ENCODE data around the gene ZBTB34. TPM values are rescaled to one million over a fixed set of nuclear protein-coding genes. Genes with fewer than 3 reads are reported as not detected.

Gene ZBTB34
- polyA plus RNA-seq, 1 donor from 2014 or later, result 19.5 TPM

DNA sequence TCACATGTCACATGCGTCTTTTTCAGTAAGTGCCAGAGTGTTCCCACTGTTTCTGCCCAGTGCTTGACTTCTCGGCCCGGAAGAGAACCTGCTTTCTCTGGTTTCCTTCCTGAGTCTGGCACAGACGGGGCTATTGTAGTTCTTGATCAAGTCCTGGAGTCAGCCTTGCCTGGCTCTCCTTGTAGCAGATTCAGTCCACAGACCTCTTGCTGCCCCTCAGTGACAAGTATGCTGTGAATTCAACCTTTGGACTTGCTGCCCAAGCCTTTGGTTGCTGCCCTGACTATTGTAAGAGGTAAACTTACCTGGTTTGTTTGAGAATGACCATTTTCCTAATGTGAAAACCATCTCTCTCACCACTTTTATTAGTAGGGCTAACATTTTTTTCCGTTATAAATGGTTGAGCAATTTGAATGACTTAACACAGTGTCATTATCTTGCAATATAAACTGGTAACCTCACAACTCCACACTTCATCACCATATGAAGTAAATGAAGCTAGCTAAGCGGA is 24.7 kb downstream of the ZBTB34 start:
- Histone ChIP-seq H3K4me3 (ENCODE audit: low read length) (no peak overlapping the region), H3K9me2 (ENCODE audit: insufficient read depth, low read length) (no peaks in the 10 kb centered on the region), H3K79me2 (replicated peaks; ENCODE audit: insufficient read depth, low read length) (no peaks in the 10 kb centered on the region), H3K9ac (ENCODE audit: low read length) (no peak overlapping the region), H2AFZ (ENCODE audit: low read depth, low read length) (no peak overlapping the region), H4K20me1 (ENCODE audit: insufficient read depth) (no peaks in the 10 kb centered on the region), H3K4me2 (ENCODE audit: low read length) (no peak overlapping the region), H3K27ac (ENCODE audit: low read length) (no peak overlapping the region), H3K9me3 (ENCODE audit: low read length) (no peaks in the 10 kb centered on the region), H3K27me3 (ENCODE audit: insufficient read depth, low read depth, low read length) (no peaks in the 10 kb centered on the region), H3F3A (ENCODE audit: insufficient read depth, low read length, poor library complexity, severe bottlenecking) (no peaks in the 10 kb centered on the region), H3K36me3 (ENCODE audit: insufficient read depth, low read length) (no peaks in the 10 kb centered on the region)
- no peak for TF ChIP-seq MXI1 (conservative IDR thresholded peaks at IDR 0.05; ENCODE audit: poor library complexity, severe bottlenecking)
- TF ChIP-seq RAD21 (conservative IDR thresholded peaks at IDR 0.05), result no peak
- no peak for TF ChIP-seq SMC3 (conservative IDR thresholded peaks at IDR 0.05; ENCODE audit: poor library complexity)
- TF ChIP-seq EZH2 (IDR thresholded peaks at IDR 0.05; ENCODE audit: borderline replicate concordance, insufficient read depth, low read length, poor library complexity, severe bottlenecking), result no peak
- TF ChIP-seq, protein P1, sequence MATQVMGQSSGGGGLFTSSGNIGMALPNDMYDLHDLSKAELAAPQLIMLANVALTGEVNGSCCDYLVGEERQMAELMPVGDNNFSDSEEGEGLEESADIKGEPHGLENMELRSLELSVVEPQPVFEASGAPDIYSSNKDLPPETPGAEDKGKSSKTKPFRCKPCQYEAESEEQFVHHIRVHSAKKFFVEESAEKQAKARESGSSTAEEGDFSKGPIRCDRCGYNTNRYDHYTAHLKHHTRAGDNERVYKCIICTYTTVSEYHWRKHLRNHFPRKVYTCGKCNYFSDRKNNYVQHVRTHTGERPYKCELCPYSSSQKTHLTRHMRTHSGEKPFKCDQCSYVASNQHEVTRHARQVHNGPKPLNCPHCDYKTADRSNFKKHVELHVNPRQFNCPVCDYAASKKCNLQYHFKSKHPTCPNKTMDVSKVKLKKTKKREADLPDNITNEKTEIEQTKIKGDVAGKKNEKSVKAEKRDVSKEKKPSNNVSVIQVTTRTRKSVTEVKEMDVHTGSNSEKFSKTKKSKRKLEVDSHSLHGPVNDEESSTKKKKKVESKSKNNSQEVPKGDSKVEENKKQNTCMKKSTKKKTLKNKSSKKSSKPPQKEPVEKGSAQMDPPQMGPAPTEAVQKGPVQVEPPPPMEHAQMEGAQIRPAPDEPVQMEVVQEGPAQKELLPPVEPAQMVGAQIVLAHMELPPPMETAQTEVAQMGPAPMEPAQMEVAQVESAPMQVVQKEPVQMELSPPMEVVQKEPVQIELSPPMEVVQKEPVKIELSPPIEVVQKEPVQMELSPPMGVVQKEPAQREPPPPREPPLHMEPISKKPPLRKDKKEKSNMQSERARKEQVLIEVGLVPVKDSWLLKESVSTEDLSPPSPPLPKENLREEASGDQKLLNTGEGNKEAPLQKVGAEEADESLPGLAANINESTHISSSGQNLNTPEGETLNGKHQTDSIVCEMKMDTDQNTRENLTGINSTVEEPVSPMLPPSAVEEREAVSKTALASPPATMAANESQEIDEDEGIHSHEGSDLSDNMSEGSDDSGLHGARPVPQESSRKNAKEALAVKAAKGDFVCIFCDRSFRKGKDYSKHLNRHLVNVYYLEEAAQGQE (IDR thresholded peaks at IDR 0.05; ENCODE audit: borderline replicate concordance), result no peak
- TF ChIP-seq TAF1 (IDR thresholded peaks at IDR 0.05; ENCODE audit: low read depth), result no peak
- no peak for TF ChIP-seq EP300 (conservative IDR thresholded peaks at IDR 0.05; ENCODE audit: poor library complexity, severe bottlenecking)
- no peak for TF ChIP-seq POLR2AphosphoS5 (IDR thresholded peaks at IDR 0.05)
- TF ChIP-seq, protein P2, sequence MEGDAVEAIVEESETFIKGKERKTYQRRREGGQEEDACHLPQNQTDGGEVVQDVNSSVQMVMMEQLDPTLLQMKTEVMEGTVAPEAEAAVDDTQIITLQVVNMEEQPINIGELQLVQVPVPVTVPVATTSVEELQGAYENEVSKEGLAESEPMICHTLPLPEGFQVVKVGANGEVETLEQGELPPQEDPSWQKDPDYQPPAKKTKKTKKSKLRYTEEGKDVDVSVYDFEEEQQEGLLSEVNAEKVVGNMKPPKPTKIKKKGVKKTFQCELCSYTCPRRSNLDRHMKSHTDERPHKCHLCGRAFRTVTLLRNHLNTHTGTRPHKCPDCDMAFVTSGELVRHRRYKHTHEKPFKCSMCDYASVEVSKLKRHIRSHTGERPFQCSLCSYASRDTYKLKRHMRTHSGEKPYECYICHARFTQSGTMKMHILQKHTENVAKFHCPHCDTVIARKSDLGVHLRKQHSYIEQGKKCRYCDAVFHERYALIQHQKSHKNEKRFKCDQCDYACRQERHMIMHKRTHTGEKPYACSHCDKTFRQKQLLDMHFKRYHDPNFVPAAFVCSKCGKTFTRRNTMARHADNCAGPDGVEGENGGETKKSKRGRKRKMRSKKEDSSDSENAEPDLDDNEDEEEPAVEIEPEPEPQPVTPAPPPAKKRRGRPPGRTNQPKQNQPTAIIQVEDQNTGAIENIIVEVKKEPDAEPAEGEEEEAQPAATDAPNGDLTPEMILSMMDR (IDR thresholded peaks at IDR 0.05; ENCODE audit: poor library complexity, severe bottlenecking), result no peak

DNA sequence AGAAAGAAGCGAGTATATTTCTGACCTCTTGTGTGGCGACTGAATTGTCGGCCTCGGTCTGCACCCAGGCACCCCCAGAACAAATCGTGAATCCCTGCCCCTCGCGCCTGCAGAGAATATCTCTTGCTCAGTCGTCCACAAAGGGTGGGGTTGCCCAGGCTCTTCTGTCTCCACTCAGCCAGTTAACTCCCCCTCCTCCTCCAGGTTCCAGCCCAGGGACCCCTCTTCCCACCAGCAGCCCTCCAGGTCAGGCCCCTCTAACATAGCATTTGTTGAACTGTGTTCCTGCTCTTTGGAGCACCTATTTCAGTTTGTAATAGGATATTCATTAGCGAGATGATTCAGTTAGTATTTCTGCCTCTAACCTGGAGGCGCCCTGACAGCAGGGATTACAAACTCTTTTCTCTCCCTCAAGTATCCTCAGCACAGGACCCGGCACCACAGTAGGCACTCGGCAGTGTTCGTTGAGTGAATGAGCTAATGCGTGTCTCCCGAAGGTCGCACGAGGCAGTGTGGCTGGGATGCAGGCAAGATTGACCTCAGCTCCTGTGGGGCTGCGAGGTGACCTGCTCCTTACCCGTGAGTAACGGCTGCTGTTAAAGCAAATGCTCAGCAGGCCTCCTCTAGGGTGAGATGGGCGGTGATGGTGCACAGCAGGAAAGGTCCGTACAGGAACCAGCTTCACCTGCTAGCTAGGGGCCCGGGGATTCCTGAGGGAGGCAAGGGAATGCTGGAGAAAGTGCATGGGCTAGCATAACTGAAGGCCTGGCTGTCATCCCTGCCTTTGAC is 25.8 kb downstream of the ZBTB34 start:
- no peak overlapping the region for H3K4me2 ChIP-seq (ENCODE audit: low read length)
- H2AFZ ChIP-seq (ENCODE audit: low read depth, low read length), result no peak overlapping the region
- H3K4me3 ChIP-seq (ENCODE audit: low read length), result no peak overlapping the region

More for the DNA sequence above, 25.8 kb downstream of the ZBTB34 start:
- Histone ChIP-seq H3K9ac (ENCODE audit: low read length) (no peak overlapping the region), H3K9me2 (ENCODE audit: insufficient read depth, low read length) (no peaks in the 10 kb centered on the region), H3K79me2 (replicated peaks; ENCODE audit: insufficient read depth, low read length) (no peaks in the 10 kb centered on the region), H3K9me3 (ENCODE audit: low read length) (no peaks in the 10 kb centered on the region), H4K20me1 (ENCODE audit: insufficient read depth) (no peaks in the 10 kb centered on the region), H3K27me3 (ENCODE audit: insufficient read depth, low read depth, low read length) (no peaks in the 10 kb centered on the region), H3F3A (ENCODE audit: insufficient read depth, low read length, poor library complexity, severe bottlenecking) (no peaks in the 10 kb centered on the region), H3K27ac (ENCODE audit: low read length) (no peak overlapping the region), H3K36me3 (ENCODE audit: insufficient read depth, low read length) (no peaks in the 10 kb centered on the region)
- TF ChIP-seq, protein P1 (IDR thresholded peaks at IDR 0.05; ENCODE audit: borderline replicate concordance), result no peak
- TF ChIP-seq EZH2 (IDR thresholded peaks at IDR 0.05; ENCODE audit: borderline replicate concordance, insufficient read depth, low read length, poor library complexity, severe bottlenecking) (no peak), MXI1 (conservative IDR thresholded peaks at IDR 0.05; ENCODE audit: poor library complexity, severe bottlenecking) (no peak), SMC3 (conservative IDR thresholded peaks at IDR 0.05; ENCODE audit: poor library complexity) (no peak), RAD21 (conservative IDR thresholded peaks at IDR 0.05) (no peak), EP300 (conservative IDR thresholded peaks at IDR 0.05; ENCODE audit: poor library complexity, severe bottlenecking) (no peak), POLR2AphosphoS5 (IDR thresholded peaks at IDR 0.05) (no peak), TAF1 (IDR thresholded peaks at IDR 0.05; ENCODE audit: low read depth) (no peak)
- TF ChIP-seq, protein P2 (IDR thresholded peaks at IDR 0.05; ENCODE audit: poor library complexity, severe bottlenecking), result no peak
